Epithelial cell of proximal tubule (primary cell): ENCODE measurements around the gene MC3R. TPM values are rescaled to one million over a fixed set of nuclear protein-coding genes. Genes with fewer than 3 reads are reported as not detected.

Experiments
- DNase-seq: peaks from one replicate; pipeline ENCODE4 v3.0.0-alpha.2; 2011; ENCODE audit warnings: low read depth
- H3K4me3 ChIP-seq: 2 replicates; pipeline ENCODE4 v1.5.1; 2011; ENCODE audit warnings: low read depth, mild to moderate bottlenecking, low read length
- total RNA-seq: library from RNA; depleted of rRNA; stranded (reverse); fragments of >200 nt; gene quantifications from 2 replicates; pipeline ENCODE4 v1.2.3, GENCODE V29; 2015
- TF ChIP-seq, protein P1 (sequence below): conservative IDR thresholded peaks from 2 replicates; pipeline ENCODE4 v1.5.1; 2012; ENCODE audit warnings: low read depth, mild to moderate bottlenecking, low read length

MC3R gene
- total RNA-seq, 1 donor from 2014 or later: not detected

GRCh38 chr20:56222945-56223344 lies 25.6 kb upstream of the MC3R start:
- DNase-seq: no peak

GRCh38 chr20:56223352-56223751 lies 25.2 kb upstream of the MC3R start:
- TF ChIP-seq, protein P1, sequence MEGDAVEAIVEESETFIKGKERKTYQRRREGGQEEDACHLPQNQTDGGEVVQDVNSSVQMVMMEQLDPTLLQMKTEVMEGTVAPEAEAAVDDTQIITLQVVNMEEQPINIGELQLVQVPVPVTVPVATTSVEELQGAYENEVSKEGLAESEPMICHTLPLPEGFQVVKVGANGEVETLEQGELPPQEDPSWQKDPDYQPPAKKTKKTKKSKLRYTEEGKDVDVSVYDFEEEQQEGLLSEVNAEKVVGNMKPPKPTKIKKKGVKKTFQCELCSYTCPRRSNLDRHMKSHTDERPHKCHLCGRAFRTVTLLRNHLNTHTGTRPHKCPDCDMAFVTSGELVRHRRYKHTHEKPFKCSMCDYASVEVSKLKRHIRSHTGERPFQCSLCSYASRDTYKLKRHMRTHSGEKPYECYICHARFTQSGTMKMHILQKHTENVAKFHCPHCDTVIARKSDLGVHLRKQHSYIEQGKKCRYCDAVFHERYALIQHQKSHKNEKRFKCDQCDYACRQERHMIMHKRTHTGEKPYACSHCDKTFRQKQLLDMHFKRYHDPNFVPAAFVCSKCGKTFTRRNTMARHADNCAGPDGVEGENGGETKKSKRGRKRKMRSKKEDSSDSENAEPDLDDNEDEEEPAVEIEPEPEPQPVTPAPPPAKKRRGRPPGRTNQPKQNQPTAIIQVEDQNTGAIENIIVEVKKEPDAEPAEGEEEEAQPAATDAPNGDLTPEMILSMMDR: no peak
- no peak for DNase-seq
- H3K4me3 ChIP-seq: no peak overlapping the region

More at GRCh38 chr20:56222945-56223344, 25.6 kb upstream of the MC3R start:
- TF ChIP-seq, protein P1: no peak
- H3K4me3 ChIP-seq: no peak overlapping the region

DNA sequence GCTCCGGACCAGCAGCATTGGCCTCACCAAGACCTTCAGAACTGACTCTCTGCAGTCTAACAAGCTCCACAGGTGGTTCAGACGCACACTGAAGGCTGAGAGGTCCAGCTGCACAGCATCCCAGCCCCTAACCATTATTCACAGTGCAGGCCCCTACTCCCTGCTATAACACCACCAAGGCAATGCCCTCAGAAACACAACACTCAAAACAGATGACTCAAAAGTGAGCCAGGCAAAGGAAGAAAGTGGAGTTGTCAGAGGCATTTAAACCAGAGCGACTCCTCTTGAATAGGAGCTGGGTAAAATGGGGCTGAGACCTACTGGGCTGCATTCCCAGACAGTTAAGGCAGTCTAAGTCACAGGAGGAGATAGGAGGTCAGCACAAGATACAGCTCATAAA lies 20.5 kb upstream of the MC3R start:
- TF ChIP-seq, protein P1: no peak
- DNase-seq: no peak
- H3K4me3 ChIP-seq: no peak overlapping the region

DNA sequence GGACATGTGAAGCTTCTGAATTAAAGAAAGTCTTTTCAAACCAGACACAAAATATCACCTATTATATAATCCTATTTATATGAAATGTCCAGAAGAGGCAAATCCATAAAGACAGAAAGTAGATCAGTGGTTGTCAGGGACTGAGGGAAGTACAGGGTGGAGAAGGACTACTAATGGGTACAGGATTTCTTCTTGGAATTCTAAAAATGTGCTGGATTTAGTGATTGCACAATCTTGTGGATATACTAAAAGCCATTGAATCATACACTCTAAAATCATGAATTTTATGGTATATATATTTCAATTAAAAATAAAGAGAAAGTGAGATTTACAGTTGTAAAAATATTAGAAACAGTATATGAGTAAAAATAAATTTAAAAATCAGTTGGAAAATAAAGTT lies 18.7 kb upstream of the MC3R start:
- H3K4me3 ChIP-seq: no peak overlapping the region
- DNase-seq: no peak
- TF ChIP-seq, protein P1: no peak

DNA sequence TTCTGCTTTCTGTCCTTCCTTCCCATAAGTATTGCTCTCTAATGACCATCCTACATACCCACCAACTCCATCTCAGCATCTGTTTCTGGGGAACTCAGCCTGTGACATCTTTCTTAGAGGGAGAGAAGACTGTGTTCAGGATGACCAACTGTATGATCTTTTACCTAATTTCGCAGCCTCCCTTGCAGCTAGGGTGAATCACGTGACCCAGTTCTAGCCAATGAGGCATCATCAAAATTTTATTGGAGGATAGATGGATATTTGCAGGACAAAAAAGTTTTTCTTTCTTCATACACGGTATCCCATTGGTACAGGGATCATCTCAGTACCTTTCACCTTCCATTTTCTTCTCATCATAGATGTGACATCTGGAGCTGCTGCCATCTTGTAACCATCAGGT lies 14.4 kb upstream of the MC3R start:
- DNase-seq: no peak
- TF ChIP-seq, protein P1: no peak
- no peak overlapping the region for H3K4me3 ChIP-seq

GRCh38 chr20:56237335-56237734 lies 11.2 kb upstream of the MC3R start:
- H3K4me3 ChIP-seq: no peak overlapping the region
- TF ChIP-seq, protein P1: no peak
- no peak for DNase-seq

DNA sequence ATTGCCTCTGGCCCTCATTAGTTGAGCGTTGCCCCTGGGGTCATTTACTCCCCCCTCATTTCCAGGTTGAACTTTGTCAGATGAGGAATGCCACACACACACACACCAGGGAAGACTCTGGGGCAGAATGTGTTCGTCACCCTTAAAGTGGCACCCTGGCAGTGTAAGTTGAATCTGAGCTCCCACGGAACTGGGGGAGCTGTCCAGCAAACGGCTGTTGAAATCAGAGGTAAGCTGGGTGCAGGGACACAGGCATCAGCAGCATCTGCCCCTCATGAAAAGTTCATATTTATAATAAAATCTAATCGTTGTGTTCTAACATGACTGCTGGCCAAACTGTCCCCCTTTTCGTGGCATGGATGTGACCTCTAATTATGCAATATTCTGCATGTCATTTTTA lies 4.3 kb upstream of the MC3R start:
- TF ChIP-seq, protein P1: no peak
- no peak overlapping the region for H3K4me3 ChIP-seq
- no peak for DNase-seq
